H1 (cell line): ENCODE measurements around the gene PITPNB. TPM values are rescaled to one million over a fixed set of nuclear protein-coding genes. Genes with fewer than 3 reads are reported as not detected.

ENCODE experiments used
- CTCF ChIA-PET: fragments of 300-600 bp; sonication (Branson Sonifier 250); formaldehyde crosslinking; loops from one replicate; lab custom pipeline; 2021; ENCODE audit not compliant: partially characterized antibody; lab: Charles Lee
- POLR2A ChIA-PET: fragments of 300-600 bp; sonication (Branson Sonifier 250); formaldehyde crosslinking; loops from one replicate; lab custom pipeline; 2021; ENCODE audit warnings: inconsistent platforms; ENCODE audit not compliant: partially characterized antibody; lab: Charles Lee
- DNase-seq, 2 experiments: peaks; one replicate each; pipeline versions ENCODE4 v3.0.0 to v3.0.0-alpha.2; 2010 to 2022; ENCODE audit warnings: low spot score in 2 of 2, low read depth in 1 of 2, mixed read lengths in 1 of 2
- FAIRE-seq: peaks from 2 replicates; lab custom pipeline; 2011; peaks lifted over from hg19 to GRCh38; lab: Jason Lieb, UNC
- H2AFZ ChIP-seq: 2 replicates; pipeline ENCODE4 v1.8.1; 2012; ENCODE audit warnings: low read length, inconsistent platforms
- H2AK5ac ChIP-seq: 2 replicates; pipeline ENCODE4 v1.6.1; 2013; ENCODE audit warnings: low read depth, low read length
- H2BK120ac ChIP-seq: replicated peaks from 2 replicates; pipeline ENCODE3; 2013; ENCODE audit warnings: low read depth, low read length, inconsistent platforms
- H2BK12ac ChIP-seq: 2 replicates; pipeline ENCODE4 v1.6.1; 2013; ENCODE audit warnings: low read depth, low read length
- H2BK15ac ChIP-seq: 2 replicates; pipeline ENCODE4 v1.6.1; 2013; ENCODE audit warnings: low read length
- H2BK20ac ChIP-seq: 2 replicates; pipeline ENCODE4 v1.6.1; 2013; ENCODE audit warnings: low read length
- H2BK5ac ChIP-seq: 2 replicates; pipeline ENCODE4 v1.6.1; 2013; ENCODE audit warnings: low read depth, low read length
- H3K14ac ChIP-seq: 2 replicates; pipeline ENCODE4 v1.6.1; 2013; ENCODE audit warnings: inconsistent platforms; ENCODE audit not compliant: insufficient read length
- H3K18ac ChIP-seq: 2 replicates; pipeline ENCODE4 v1.6.1; 2013; ENCODE audit warnings: low read length; ENCODE audit errors: extremely low read depth
- H3K23ac ChIP-seq: 2 replicates; pipeline ENCODE4 v1.6.1; 2013; ENCODE audit warnings: inconsistent platforms; ENCODE audit not compliant: insufficient read length
- H3K23me2 ChIP-seq: 2 replicates; pipeline ENCODE4 v1.6.1; 2013; ENCODE audit warnings: low read depth, low read length
- H3K27ac ChIP-seq: 2 replicates; pipeline ENCODE4 v1.6.1; 2011; ENCODE audit warnings: low read depth, low read length, inconsistent platforms
- H3K27me3 ChIP-seq, 4 experiments: replicated peaks in 1 of 4; 1 replicate in 1 of 4; 2 replicates in 3 of 4; pipeline versions ENCODE4 v1.6.1 to v1.8.1; 2011 to 2013; ENCODE audit warnings: low read length in 3 of 4, mild to moderate bottlenecking in 3 of 4, inconsistent platforms in 2 of 4, mixed read lengths in 2 of 4, moderate library complexity in 1 of 4; ENCODE audit not compliant: control insufficient read depth in 3 of 4, insufficient read depth in 3 of 4; ENCODE audit errors: extremely low read depth in 1 of 4
- H3K36me3 ChIP-seq, 4 experiments: 2 replicates each; pipeline versions ENCODE4 v1.6.1 to v1.8.1; 2011 to 2013; ENCODE audit warnings: mild to moderate bottlenecking in 4 of 4, low read length in 3 of 4, moderate library complexity in 2 of 4, control low read depth in 1 of 4, inconsistent platforms in 1 of 4; ENCODE audit not compliant: insufficient read depth in 4 of 4, control insufficient read depth in 2 of 4
- H3K4ac ChIP-seq: replicated peaks from 2 replicates; pipeline ENCODE3; 2013; ENCODE audit warnings: low read length, low read depth, mixed read lengths, inconsistent platforms; ENCODE audit not compliant: insufficient read length
- H3K4me1 ChIP-seq, 4 experiments: replicated peaks in 1 of 4; 1 replicate in 1 of 4; 2 replicates in 3 of 4; pipeline versions ENCODE4 v1.6.1 to v1.8.1; 2011 to 2013; ENCODE audit warnings: low read length in 3 of 4, inconsistent platforms in 2 of 4, mixed read lengths in 1 of 4; ENCODE audit not compliant: insufficient read depth in 4 of 4, control insufficient read depth in 3 of 4
- H3K4me2 ChIP-seq, 2 experiments: 2 replicates each; pipeline versions ENCODE4 v1.6.1 to v1.8.1; 2011 to 2013; ENCODE audit warnings: low read depth in 2 of 2, low read length in 2 of 2, control low read depth in 1 of 2, inconsistent platforms in 1 of 2, mild to moderate bottlenecking in 1 of 2; ENCODE audit not compliant: insufficient read depth in 1 of 2
- H3K4me3 ChIP-seq, 4 experiments: fragments of 200-600, 300-600 bp in 1 of 4; sonication (generic), shearing (Covaris generic), sonication (Bioruptor Twin) in 1 of 4; 2 replicates each; pipeline versions ENCODE4 v1.5.1 to v1.8.1; 2011 to 2016; ENCODE audit warnings: low read length in 4 of 4, low read depth in 3 of 4, control low read depth in 2 of 4, inconsistent platforms in 2 of 4, mild to moderate bottlenecking in 2 of 4, mixed read lengths in 1 of 4, moderate library complexity in 1 of 4; ENCODE audit not compliant: insufficient read depth in 2 of 4; ENCODE audit errors: extremely low read depth in 1 of 4
- H3K56ac ChIP-seq: replicated peaks from 2 replicates; pipeline ENCODE3; 2013; ENCODE audit warnings: low read depth, mild to moderate bottlenecking, mixed read lengths, low read length, inconsistent platforms; ENCODE audit not compliant: insufficient read length
- H3K79me1 ChIP-seq: 2 replicates; pipeline ENCODE4 v1.6.1; 2013; ENCODE audit warnings: low read depth, low read length, control low read depth
- H3K79me2 ChIP-seq, 2 experiments: 2 replicates each; pipeline versions ENCODE4 v1.6.1 to v1.8.1; 2012 to 2013; ENCODE audit warnings: low read length in 2 of 2, mild to moderate bottlenecking in 2 of 2, inconsistent platforms in 1 of 2; ENCODE audit not compliant: insufficient read depth in 2 of 2, control insufficient read depth in 1 of 2
- H3K9ac ChIP-seq, 4 experiments: replicated peaks in 1 of 4; 1 replicate in 1 of 4; 2 replicates in 3 of 4; pipeline versions ENCODE4 v1.6.1 to v1.8.1; 2011 to 2013; ENCODE audit warnings: low read depth in 3 of 4, low read length in 3 of 4, control low read depth in 2 of 4, mild to moderate bottlenecking in 2 of 4, moderate library complexity in 2 of 4, inconsistent platforms in 1 of 4; ENCODE audit errors: extremely low read depth in 1 of 4
- H3K9me3 ChIP-seq, 2 experiments: 2 replicates each; pipeline versions ENCODE4 v1.6.1 to v1.8.1; 2012 to 2013; ENCODE audit warnings: mild to moderate bottlenecking in 2 of 2, moderate library complexity in 2 of 2, control low read depth in 1 of 2, inconsistent platforms in 1 of 2, low read depth in 1 of 2, low read length in 1 of 2, mixed read lengths in 1 of 2; ENCODE audit not compliant: insufficient read depth in 2 of 2
- H4K20me1 ChIP-seq, 2 experiments: replicated peaks in 1 of 2; 2 replicates each; pipeline versions ENCODE3 to v1.8.1; 2011 to 2013; ENCODE audit warnings: inconsistent platforms in 2 of 2, low read length in 2 of 2, mild to moderate bottlenecking in 1 of 2; ENCODE audit not compliant: insufficient read depth in 2 of 2, control insufficient read depth in 1 of 2
- H4K5ac ChIP-seq: 2 replicates; pipeline ENCODE4 v1.6.1; 2013; ENCODE audit warnings: low read length, low read depth, mixed read lengths, inconsistent platforms; ENCODE audit not compliant: insufficient read length
- H4K8ac ChIP-seq: 2 replicates; pipeline ENCODE4 v1.8.0; 2013; ENCODE audit warnings: mild to moderate bottlenecking, moderate library complexity, low read length, inconsistent platforms; ENCODE audit not compliant: insufficient read depth; ENCODE audit errors: extremely low read depth
- H4K91ac ChIP-seq: replicated peaks from 2 replicates; pipeline ENCODE3; 2013; ENCODE audit warnings: low read length, mixed read lengths, inconsistent platforms; ENCODE audit not compliant: insufficient read length
- EGR1 ChIP-seq: IDR thresholded peaks from 2 replicates; pipeline ENCODE4 v1.6.1; 2011; ENCODE audit warnings: low read depth, low read length, borderline replicate concordance
- HDAC2 ChIP-seq, 2 experiments: fragments of 300-600 bp in 1 of 2; sonication (generic) in 1 of 2; IDR thresholded peaks; 2 replicates each; pipeline ENCODE4 v1.6.1; 2011 to 2012; ENCODE audit warnings: low read depth in 2 of 2, low read length in 2 of 2, mild to moderate bottlenecking in 2 of 2, moderate library complexity in 2 of 2, borderline replicate concordance in 1 of 2, inconsistent platforms in 1 of 2
- KDM1A ChIP-seq: fragments of 200-600, 300-600 bp; sonication (generic); IDR thresholded peaks from 2 replicates; pipeline ENCODE4 v1.7.1; 2016; ENCODE audit warnings: mild to moderate bottlenecking, low read length, borderline replicate concordance
- KDM4A ChIP-seq: IDR thresholded peaks from one replicate; pipeline ENCODE4 v1.7.1; 2012; ENCODE audit warnings: low read depth, mild to moderate bottlenecking, moderate library complexity, low read length, inconsistent platforms; ENCODE audit not compliant: severe bottlenecking
- RAD21 ChIP-seq, 2 experiments: IDR thresholded peaks in 1 of 2; conservative IDR thresholded peaks in 1 of 2; 2 replicates each; pipeline ENCODE4 v1.6.1; 2011; ENCODE audit warnings: low read depth in 2 of 2, low read length in 2 of 2, improper control_type of control experiment in 1 of 2, inconsistent platforms in 1 of 2, mild to moderate bottlenecking in 1 of 2, moderate library complexity in 1 of 2
- SAP30 ChIP-seq: fragments of 300-600 bp; sonication (generic); IDR thresholded peaks from 2 replicates; pipeline ENCODE4 v1.7.1; 2012; ENCODE audit warnings: low read length, moderate library complexity, mild to moderate bottlenecking, inconsistent platforms; ENCODE audit not compliant: insufficient read depth, insufficient replicate concordance
- TCF12 ChIP-seq: IDR thresholded peaks from 2 replicates; pipeline ENCODE4 v1.6.1; 2011; ENCODE audit warnings: low read depth, mild to moderate bottlenecking, low read length
- WGBS, 2 experiments: shearing (Covaris generic) in 1 of 2; methylation state at CpG; one replicate each; pipeline versions ENCODE4 v1.1.6 to v1.1.7; 2013 to 2015; ENCODE audit warnings: low lambda C conversion rate in 2 of 2, mixed read lengths in 2 of 2, inconsistent platforms in 1 of 2, low coverage in 1 of 2, missing lambda C conversion rate in 1 of 2; ENCODE audit not compliant: insufficient replicate concordance in 2 of 2, insufficient coverage in 1 of 2, insufficient read length in 1 of 2; ENCODE audit errors: extremely low coverage in 1 of 2, missing lambda C conversion rate in 1 of 2; 5-methylcytosine and 5-hydroxymethylcytosine counted together
- polyA plus RNA-seq, 7 experiments: library from polyadenylated mRNA; depleted of rRNA in 3 of 7; stranded (reverse) in 5 of 7; unstranded in 2 of 7; fragments of >200 nt in 5 of 7; fragments of 200-250 nt in 2 of 7; gene quantifications; 1 replicate in 5 of 7; 2 replicates in 1 of 7; 4 replicates in 1 of 7; pipeline versions ENCODE4 v1.2.1 to v1.2.3, GENCODE V29; 2011 to 2013; ENCODE audit warnings: missing spikeins in 2 of 7, mixed read lengths in 2 of 7
- total RNA-seq: library from RNA; stranded (reverse); fragmentation: NEBNext Ultra II Directional; extraction: Animal tissue kit (Norgen Biotek cat#: 25700); gene quantifications from 2 replicates; pipeline ENCODE4 v1.2.1, GENCODE V29; 2021
- TF ChIP-seq, protein P1 (sequence below), 3 experiments: IDR thresholded peaks; 1 replicate in 2 of 3; 2 replicates in 1 of 3; pipeline versions ENCODE4 v1.5.1 to v1.6.1; 2011; ENCODE audit warnings: low read length in 3 of 3, mild to moderate bottlenecking in 3 of 3, inconsistent platforms in 2 of 3, low read depth in 1 of 3, moderate library complexity in 1 of 3; ENCODE audit not compliant: insufficient read depth in 1 of 3; ENCODE audit errors: control extremely low read depth in 1 of 3
- TF ChIP-seq, protein P2 (sequence below): IDR thresholded peaks from 2 replicates; pipeline ENCODE4 v1.6.1; 2012; ENCODE audit warnings: inconsistent platforms

Gene PITPNB
- total and polyA plus RNA-seq, 2 of the 8 experiments (the other 6 are each of a cell fraction or from before 2014, with no cell fraction given): 24.6 to 89.3 TPM

DNA sequence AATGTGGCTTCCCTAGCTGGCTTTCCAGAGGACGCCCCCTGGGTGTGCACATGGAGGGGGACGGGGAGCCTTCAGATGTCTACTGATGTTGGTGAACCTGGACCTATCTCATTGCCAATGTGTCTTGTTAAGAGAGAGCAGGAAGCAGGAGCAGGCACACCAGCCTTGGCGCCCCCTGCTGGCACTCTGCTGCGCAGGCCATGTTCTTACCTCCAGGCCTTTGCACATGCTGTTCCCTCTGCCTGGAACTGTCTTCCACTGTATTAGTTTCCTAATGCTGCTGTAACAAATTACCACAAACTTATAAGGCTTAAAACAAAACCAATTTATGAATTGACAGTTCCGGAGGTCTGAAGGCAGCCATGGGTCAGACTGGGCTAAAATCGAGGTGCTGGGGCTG, 93.9 kb downstream of the PITPNB start:
- no peaks in the 10 kb centered on the region for H4K20me1 ChIP-seq
- CTCF ChIA-PET: interaction anchor here (0.6 to 2.5 kb wide), 11 partner anchors 13 to 357 kb away, joined by 3 to 13 read pairs (median 4); no protein-coding TSS in a partner anchor
- no peak overlapping the region for H4K5ac ChIP-seq
- FAIRE-seq: no peak
- no peak overlapping the region for H3K14ac ChIP-seq
- no peak overlapping the region for H2BK12ac ChIP-seq
- POLR2A ChIA-PET: no interaction called here
- no peak overlapping the region for H2AK5ac ChIP-seq
- no peaks in the 10 kb centered on the region for H3K23me2 ChIP-seq
- no peak overlapping the region for H4K91ac ChIP-seq
- H3K56ac ChIP-seq: no peak overlapping the region
- H3K27ac ChIP-seq: no peak overlapping the region
- no peak overlapping the region for H3K4me2 ChIP-seq
- H3K18ac ChIP-seq: no peak overlapping the region
- H2BK5ac ChIP-seq: no peak overlapping the region
- H2BK120ac ChIP-seq: no peak overlapping the region
- H3K9ac ChIP-seq: no peak overlapping the region
- H3K36me3 ChIP-seq: no peaks in the 10 kb centered on the region
- no peak overlapping the region for H3K4me3 ChIP-seq
- H2BK15ac ChIP-seq: no peak overlapping the region
- no peaks in the 10 kb centered on the region for H3K9me3 ChIP-seq
- peak in 1 of 2 experiments; percentile 77 for DNase-seq
- no peak overlapping the region for H3K4ac ChIP-seq
- H2BK20ac ChIP-seq: no peak overlapping the region
- H3K27me3 ChIP-seq: no peaks in the 10 kb centered on the region
- H3K23ac ChIP-seq: no peak overlapping the region
- H3K4me1 ChIP-seq: peaks cover 0 to 6% (median 0%) of the 10 kb centered on the region in 4 experiments; a peak in 2 of 7 replicates
- peak overlapping the region; percentile 73; the same call in 1 of the 2 replicates for H4K8ac ChIP-seq
- TF ChIP-seq KDM4A (no peak), HDAC2 (IDR thresholded peaks at IDR 0.05; ENCODE audit: borderline replicate concordance in 1 of 2, low read depth in 2 of 2, low read length in 2 of 2) (peak in 1 of 2 experiments; percentile 80; a peak in 1 of 4 replicates), SAP30 (no peak), EGR1 (no peak), TCF12 (no peak), KDM1A (peak; percentile 96), RAD21 (IDR thresholded peaks at IDR 0.05 in 1 of 2, conservative IDR thresholded peaks at IDR 0.05 in 1 of 2; ENCODE audit: low read depth in 2 of 2, low read length in 2 of 2) (peak; percentile 60 to 64)
- TF ChIP-seq, protein P1, sequence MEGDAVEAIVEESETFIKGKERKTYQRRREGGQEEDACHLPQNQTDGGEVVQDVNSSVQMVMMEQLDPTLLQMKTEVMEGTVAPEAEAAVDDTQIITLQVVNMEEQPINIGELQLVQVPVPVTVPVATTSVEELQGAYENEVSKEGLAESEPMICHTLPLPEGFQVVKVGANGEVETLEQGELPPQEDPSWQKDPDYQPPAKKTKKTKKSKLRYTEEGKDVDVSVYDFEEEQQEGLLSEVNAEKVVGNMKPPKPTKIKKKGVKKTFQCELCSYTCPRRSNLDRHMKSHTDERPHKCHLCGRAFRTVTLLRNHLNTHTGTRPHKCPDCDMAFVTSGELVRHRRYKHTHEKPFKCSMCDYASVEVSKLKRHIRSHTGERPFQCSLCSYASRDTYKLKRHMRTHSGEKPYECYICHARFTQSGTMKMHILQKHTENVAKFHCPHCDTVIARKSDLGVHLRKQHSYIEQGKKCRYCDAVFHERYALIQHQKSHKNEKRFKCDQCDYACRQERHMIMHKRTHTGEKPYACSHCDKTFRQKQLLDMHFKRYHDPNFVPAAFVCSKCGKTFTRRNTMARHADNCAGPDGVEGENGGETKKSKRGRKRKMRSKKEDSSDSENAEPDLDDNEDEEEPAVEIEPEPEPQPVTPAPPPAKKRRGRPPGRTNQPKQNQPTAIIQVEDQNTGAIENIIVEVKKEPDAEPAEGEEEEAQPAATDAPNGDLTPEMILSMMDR (IDR thresholded peaks at IDR 0.05; ENCODE audit: control extremely low read depth in 1 of 3, insufficient read depth in 1 of 3, low read depth in 1 of 3, low read length in 3 of 3): peak; percentile 52 to 91 (median 81)
- TF ChIP-seq, protein P2, sequence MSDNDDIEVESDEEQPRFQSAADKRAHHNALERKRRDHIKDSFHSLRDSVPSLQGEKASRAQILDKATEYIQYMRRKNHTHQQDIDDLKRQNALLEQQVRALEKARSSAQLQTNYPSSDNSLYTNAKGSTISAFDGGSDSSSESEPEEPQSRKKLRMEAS: 0 out of 2 replicates have a peak, but pooled peaks have one; percentile 27
- TF ChIP-seq, all 59 proteins: peak for 5
- no peaks in the 10 kb centered on the region for H3K79me2 ChIP-seq
- no peak overlapping the region for H2AFZ ChIP-seq
- WGBS, 2 experiments: 75% methylated on average over 6 of the region's 6 CpGs; no CpG with 5 or more reads in 1 of the 2 experiments
- no peaks in the 10 kb centered on the region for H3K79me1 ChIP-seq
